GM12892 (cell line): ENCODE results near the gene NUBP2.

Experiments used
- DNase-seq: peaks from one replicate; pipeline ENCODE4 v3.0.0; 2011; ENCODE audit not compliant: insufficient read length
- FAIRE-seq: peaks from 2 replicates; lab custom pipeline; 2011; peaks lifted over from hg19 to GRCh38; lab: Jason Lieb, UNC
- POLR2A ChIP-seq: IDR thresholded peaks from 2 replicates; pipeline ENCODE4 v1.6.1; 2011; ENCODE audit warnings: low read depth, low read length, control low read depth
- POLR2AphosphoS5 ChIP-seq: IDR thresholded peaks from 2 replicates; pipeline ENCODE4 v1.6.1; 2011; ENCODE audit warnings: low read depth, low read length, control low read depth
- TAF1 ChIP-seq: IDR thresholded peaks from 2 replicates; pipeline ENCODE4 v1.6.1; 2011; ENCODE audit warnings: low read depth, mild to moderate bottlenecking, control low read depth, low read length, borderline replicate concordance

The NUBP2 gene

GRCh38 chr16:1779741-1780676 is 2.8 kb upstream of the NUBP2 start:
- FAIRE-seq = no peak

DNA sequence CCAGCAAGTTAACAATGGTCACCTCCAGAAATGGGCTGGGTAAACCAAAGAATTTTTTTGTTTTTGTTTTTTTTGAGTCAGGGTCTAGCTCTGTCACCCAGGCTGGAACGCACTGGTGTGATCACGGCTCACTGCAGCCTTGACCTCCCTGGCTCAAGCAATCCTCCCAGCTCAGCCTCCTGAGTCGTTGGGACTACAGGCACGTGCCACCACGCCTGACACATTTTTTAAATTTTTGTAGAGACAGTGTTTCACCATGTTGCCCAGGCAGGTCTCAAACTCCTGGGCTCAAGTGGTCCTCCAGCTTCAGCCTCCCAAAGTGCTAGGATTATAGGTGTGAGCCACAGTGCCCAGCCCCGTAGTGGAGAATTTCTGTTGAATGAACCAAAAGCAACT is 2.1 kb upstream of the NUBP2 start:
- FAIRE-seq = no peak
- DNase-seq = no peak
- TF ChIP-seq POLR2A = no peak
- TF ChIP-seq TAF1 = no peak
- no peak for TF ChIP-seq POLR2AphosphoS5

More at GRCh38 chr16:1779741-1780676, 2.8 kb upstream of the NUBP2 start:
- DNase-seq = no peak
- TF ChIP-seq POLR2A (peak; percentile 52; the same call in 1 of the 2 replicates), TAF1 (no peak), POLR2AphosphoS5 (no peak)

DNA sequence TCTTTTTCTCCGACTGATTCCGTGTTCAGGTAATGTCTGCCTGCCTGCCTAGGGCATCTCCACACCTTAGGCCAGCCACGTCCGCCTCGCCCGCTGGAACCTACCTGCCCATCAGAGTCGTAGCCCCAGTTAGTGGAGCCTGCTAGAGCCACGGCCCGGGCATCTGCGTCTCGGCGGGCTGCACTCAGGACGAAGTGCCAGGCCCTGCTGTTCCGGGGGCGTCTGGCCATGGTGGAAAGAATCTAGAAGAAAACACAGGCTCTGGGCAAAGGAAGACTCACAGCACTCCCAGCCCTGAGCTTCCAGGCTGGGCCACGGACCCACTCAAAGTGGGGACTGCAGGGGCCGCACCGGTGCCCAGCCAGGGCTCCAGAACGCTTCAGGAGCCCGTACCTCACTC is 1.5 kb upstream of the NUBP2 start:
- TF ChIP-seq TAF1 (no peak), POLR2AphosphoS5 (no peak), POLR2A (no peak)
- no peak for FAIRE-seq
- DNase-seq = no peak

GRCh38 chr16:1781758-1782407 is 877 bp upstream of the NUBP2 start:
- DNase-seq (no peak), FAIRE-seq (peak; percentile 40)
- TF ChIP-seq POLR2A (no peak; the same call in none of the 2 replicates), TAF1 (no peak), POLR2AphosphoS5 (no peak)

DNA sequence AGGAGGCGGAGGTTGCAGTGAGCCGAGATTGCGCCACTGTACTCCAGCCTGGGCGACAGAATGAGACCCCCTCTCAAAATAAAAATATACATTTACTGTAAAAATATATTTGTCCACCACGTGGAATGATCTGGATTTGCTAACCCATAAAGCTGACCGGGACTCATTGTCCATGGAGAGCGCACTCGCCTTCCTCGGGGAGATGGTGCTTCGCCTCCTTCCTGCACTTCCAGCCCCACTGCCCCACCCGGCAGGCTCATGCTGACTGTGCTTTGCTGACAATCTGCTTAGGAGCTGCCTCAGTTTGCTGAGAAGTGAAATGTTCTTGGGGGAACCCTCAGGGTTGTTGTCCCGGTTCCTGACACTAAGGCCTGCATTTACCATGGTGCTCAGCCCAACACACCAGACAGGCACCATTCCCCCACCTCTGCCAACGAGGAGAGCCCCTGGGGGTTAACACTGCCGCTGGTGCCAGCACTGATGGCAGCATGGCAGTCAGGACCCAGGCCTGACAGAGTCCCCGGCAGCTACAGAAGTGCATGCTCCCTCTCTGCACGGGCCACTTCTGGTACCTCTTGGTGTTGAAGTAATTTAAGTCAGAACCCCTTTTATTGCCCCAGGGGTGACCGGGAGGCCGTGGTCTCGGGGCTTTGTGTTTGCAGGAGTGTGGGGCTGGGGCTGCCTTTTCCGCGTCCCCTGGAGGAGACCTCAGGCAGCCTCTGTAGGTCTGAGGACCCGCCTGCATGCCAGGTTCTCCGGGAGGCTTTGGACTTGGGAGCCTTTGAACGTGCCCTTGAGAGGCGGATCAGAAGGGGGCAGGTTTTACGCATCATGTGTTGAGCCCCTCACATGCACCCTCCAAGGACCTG is 2.5 kb downstream of the NUBP2 start:
- TF ChIP-seq POLR2AphosphoS5 (no peak), POLR2A (no peak), TAF1 (no peak)

GRCh38 chr16:1785846-1786170 is 3.0 kb downstream of the NUBP2 start:
- FAIRE-seq (no peak), DNase-seq (no peak)
- no peak for TF ChIP-seq TAF1
- no peak for TF ChIP-seq POLR2AphosphoS5
- TF ChIP-seq POLR2A = no peak

More for the DNA sequence above, 2.5 kb downstream of the NUBP2 start:
- DNase-seq (no peak), FAIRE-seq (no peak)

DNA sequence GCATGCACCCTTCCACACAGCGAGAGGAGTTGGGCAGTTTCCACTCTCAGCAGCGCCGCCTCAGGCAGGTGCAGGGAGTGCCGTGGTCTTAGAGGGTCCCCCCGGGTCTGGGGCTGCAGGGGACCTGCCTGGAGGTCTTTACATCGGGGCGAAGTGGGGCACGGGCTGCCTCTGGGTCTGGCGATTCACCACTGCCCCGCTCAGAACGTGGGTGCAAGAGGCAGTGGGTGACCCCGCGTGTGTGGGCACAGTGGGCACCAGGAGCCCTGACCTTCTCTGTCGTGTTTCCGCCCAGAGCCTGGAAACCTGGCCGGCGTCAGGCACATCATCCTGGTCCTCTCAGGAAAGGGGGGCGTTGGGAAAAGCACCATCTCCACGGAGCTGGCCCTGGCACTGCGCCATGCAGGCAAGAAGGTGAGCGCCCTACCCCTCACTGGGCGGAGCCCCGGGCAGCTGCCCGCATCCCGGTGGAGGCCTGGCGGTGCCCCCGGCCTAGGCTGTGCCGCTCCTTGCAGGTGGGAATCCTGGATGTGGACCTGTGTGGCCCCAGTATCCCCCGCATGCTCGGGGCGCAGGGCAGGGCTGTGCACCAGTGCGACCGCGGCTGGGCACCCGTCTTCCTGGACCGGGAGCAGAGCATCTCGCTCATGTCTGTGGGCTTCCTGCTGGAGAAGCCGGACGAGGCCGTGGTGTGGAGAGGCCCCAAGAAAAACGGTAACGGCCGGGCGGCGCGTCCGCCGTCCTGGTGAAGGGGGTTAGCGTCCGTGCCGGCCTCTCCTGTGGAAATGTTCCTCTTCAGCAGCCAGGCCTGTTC is 3.7 kb downstream of the NUBP2 start:
- DNase-seq = no peak
- no peak for FAIRE-seq
- TF ChIP-seq POLR2AphosphoS5 (no peak), TAF1 (no peak), POLR2A (no peak)

- no peak for FAIRE-seq
- TF ChIP-seq TAF1 (no peak), POLR2A (no peak), POLR2AphosphoS5 (no peak)
- DNase-seq = no peak
Observed at GRCh38 chr16:1787056-1787321, 4.2 kb downstream of the NUBP2 start.

- DNase-seq = no peak
- no peak for FAIRE-seq
- no peak for TF ChIP-seq TAF1
- no peak for TF ChIP-seq POLR2AphosphoS5
- TF ChIP-seq POLR2A = no peak
Observed at GRCh38 chr16:1787322-1788094, 4.7 kb downstream of the NUBP2 start.
